Measurements from ENCODE around the gene GRIP2.

The GRIP2 gene

DNA sequence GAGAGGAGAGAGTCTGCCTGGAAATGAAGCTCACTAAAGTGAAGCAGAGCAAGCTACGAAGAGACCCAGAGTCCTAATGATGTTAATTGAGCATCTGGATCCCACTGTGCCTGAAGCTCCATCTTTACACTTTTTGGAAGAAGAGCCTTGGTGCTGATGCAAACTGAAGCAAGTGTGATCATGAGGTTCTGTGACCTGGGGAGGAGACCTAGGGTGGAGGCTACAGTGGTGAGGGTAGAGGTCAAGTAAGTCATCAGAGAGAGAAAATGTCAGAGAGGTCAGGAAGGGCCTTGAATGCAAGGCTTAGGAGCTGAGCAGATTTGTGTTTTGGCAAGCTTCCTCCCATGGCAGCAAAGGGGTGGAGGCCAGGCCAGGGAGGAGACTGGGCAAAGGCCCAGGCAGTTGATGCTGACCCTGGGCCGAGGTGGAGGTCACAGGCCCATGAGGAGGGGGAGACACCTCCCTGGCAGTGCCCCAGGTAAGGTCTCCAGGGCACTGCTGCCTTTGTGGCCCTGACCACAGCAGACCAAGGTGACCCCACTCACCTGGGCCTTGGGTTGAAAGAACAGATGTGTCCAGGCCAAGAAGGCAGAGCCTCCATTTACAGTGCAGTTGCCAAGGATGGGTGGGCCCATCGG lies 1.6 kb downstream of the GRIP2 start:
- no peaks in the 10 kb centered on the region for H3K4me1 ChIP-seq (ENCODE audit: low read length)
- no peak overlapping the region for H2AFZ ChIP-seq (ENCODE audit: low read length)
- H3K9me3 ChIP-seq (replicated peaks; ENCODE audit: insufficient read depth, low read length): no peaks in the 10 kb centered on the region
- H3K9ac ChIP-seq (ENCODE audit: low read length): no peak overlapping the region
- no peak overlapping the region for H3K27ac ChIP-seq (ENCODE audit: low read length)
- no peak overlapping the region for H3K4me2 ChIP-seq (ENCODE audit: low read depth, low read length)
- H3K36me3 ChIP-seq (replicated peaks; ENCODE audit: insufficient read depth, low read length): no peaks in the 10 kb centered on the region
- H3F3A ChIP-seq (ENCODE audit: insufficient read depth, low read length): no peaks in the 10 kb centered on the region
- H3K9me2 ChIP-seq (replicated peaks; ENCODE audit: insufficient read depth, low read length): no peaks in the 10 kb centered on the region
- no peak overlapping the region for H3K4me3 ChIP-seq (ENCODE audit: low read length)
- H4K20me1 ChIP-seq (ENCODE audit: insufficient read depth, low read length): no peaks in the 10 kb centered on the region
- peaks cover 50% of the 10 kb centered on the region for H3K27me3 ChIP-seq (replicated peaks; ENCODE audit: insufficient read depth, low read length)
- no peak for TF ChIP-seq EZH2 (optimal IDR thresholded peaks at IDR 0.05; ENCODE audit: low read depth, low read length)
- no peak for TF ChIP-seq EZH2phosphoT487 (IDR thresholded peaks at IDR 0.05; ENCODE audit: low read length)
- no peak for TF ChIP-seq CTCF (IDR thresholded peaks at IDR 0.05; ENCODE audit: low read length)
- no peaks in the 10 kb centered on the region for H3K79me2 ChIP-seq (ENCODE audit: low read length)
- no peak for DNase-seq

- H3K4me3 ChIP-seq (ENCODE audit: low read length): no peak overlapping the region
- H2AFZ ChIP-seq (ENCODE audit: low read length): no peak overlapping the region
- H4K20me1 ChIP-seq (ENCODE audit: insufficient read depth, low read length): no peaks in the 10 kb centered on the region
- no peaks in the 10 kb centered on the region for H3K36me3 ChIP-seq (replicated peaks; ENCODE audit: insufficient read depth, low read length)
- no peak overlapping the region for H3K9ac ChIP-seq (ENCODE audit: low read length)
- no peaks in the 10 kb centered on the region for H3F3A ChIP-seq (ENCODE audit: insufficient read depth, low read length)
- no peak for DNase-seq
- no peaks in the 10 kb centered on the region for H3K9me3 ChIP-seq (replicated peaks; ENCODE audit: insufficient read depth, low read length)
- H3K4me1 ChIP-seq (ENCODE audit: low read length): no peaks in the 10 kb centered on the region
- no peaks in the 10 kb centered on the region for H3K9me2 ChIP-seq (replicated peaks; ENCODE audit: insufficient read depth, low read length)
- no peaks in the 10 kb centered on the region for H3K79me2 ChIP-seq (ENCODE audit: low read length)
- TF ChIP-seq EZH2phosphoT487 (IDR thresholded peaks at IDR 0.05; ENCODE audit: low read length) (no peak), CTCF (IDR thresholded peaks at IDR 0.05; ENCODE audit: low read length) (no peak), EZH2 (optimal IDR thresholded peaks at IDR 0.05; ENCODE audit: low read depth, low read length) (no peak)
- peaks cover 43% of the 10 kb centered on the region for H3K27me3 ChIP-seq (replicated peaks; ENCODE audit: insufficient read depth, low read length)
- H3K27ac ChIP-seq (ENCODE audit: low read length): no peak overlapping the region
- H3K4me2 ChIP-seq (ENCODE audit: low read depth, low read length): no peak overlapping the region
These were observed 2.3 kb downstream of the GRIP2 start for GRCh38 chr3:14537590-14538450.

GRCh38 chr3:14536837-14537589 lies 3.1 kb downstream of the GRIP2 start:
- Histone ChIP-seq H3K36me3 (replicated peaks; ENCODE audit: insufficient read depth, low read length) (no peaks in the 10 kb centered on the region), H3F3A (ENCODE audit: insufficient read depth, low read length) (no peaks in the 10 kb centered on the region), H3K79me2 (ENCODE audit: low read length) (no peaks in the 10 kb centered on the region), H3K9ac (ENCODE audit: low read length) (no peak overlapping the region), H4K20me1 (ENCODE audit: insufficient read depth, low read length) (no peaks in the 10 kb centered on the region), H3K4me2 (ENCODE audit: low read depth, low read length) (no peak overlapping the region), H2AFZ (ENCODE audit: low read length) (no peak overlapping the region), H3K9me2 (replicated peaks; ENCODE audit: insufficient read depth, low read length) (no peaks in the 10 kb centered on the region), H3K4me3 (ENCODE audit: low read length) (no peak overlapping the region), H3K27ac (ENCODE audit: low read length) (no peak overlapping the region), H3K27me3 (replicated peaks; ENCODE audit: insufficient read depth, low read length) (peaks cover 35% of the 10 kb centered on the region), H3K4me1 (ENCODE audit: low read length) (no peaks in the 10 kb centered on the region), H3K9me3 (replicated peaks; ENCODE audit: insufficient read depth, low read length) (no peaks in the 10 kb centered on the region)
- no peak for TF ChIP-seq CTCF (IDR thresholded peaks at IDR 0.05; ENCODE audit: low read length)
- TF ChIP-seq EZH2 (optimal IDR thresholded peaks at IDR 0.05; ENCODE audit: low read depth, low read length): no peak
- TF ChIP-seq EZH2phosphoT487 (IDR thresholded peaks at IDR 0.05; ENCODE audit: low read length): no peak
- DNase-seq: no peak
